Measurements from ENCODE around the gene ASS1. TPM values are rescaled to one million over a fixed set of nuclear protein-coding genes. Genes with fewer than 3 reads are reported as not detected.

The ASS1 gene
- total RNA-seq, 1 donor from 2014 or later: 65.5 TPM

- ATAC-seq (no peak), DNase-seq (no peak)
- intact Hi-C loops (cut with micrococcal nuclease): no loop called here
Measured at GRCh38 chr9:130512199-130512598, 67.4 kb downstream of the ASS1 start.

GRCh38 chr9:130513078-130513477 lies 68.3 kb downstream of the ASS1 start:
- DNase-seq (no peak), ATAC-seq (no peak)
- intact Hi-C loops (cut with micrococcal nuclease): no loop called here

GRCh38 chr9:130518233-130518632 lies 73.5 kb downstream of the ASS1 start:
- no peak for DNase-seq
- no peak for ATAC-seq
- intact Hi-C loops (cut with micrococcal nuclease): no loop called here

GRCh38 chr9:130518943-130519799 lies 74.4 kb downstream of the ASS1 start:
- DNase-seq: no peak
- intact Hi-C loops (cut with micrococcal nuclease): no loop called here
- ATAC-seq: no peak

GRCh38 chr9:130519927-130520326 lies 75.2 kb downstream of the ASS1 start:
- ATAC-seq (no peak), DNase-seq (no peak)
- intact Hi-C loops (cut with micrococcal nuclease): no loop called here

- intact Hi-C loops (cut with micrococcal nuclease): no loop called here
- ATAC-seq (no peak), DNase-seq (no peak)
Measured at GRCh38 chr9:130521715-130522114, 77.0 kb downstream of the ASS1 start.

- intact Hi-C loops (cut with micrococcal nuclease): no loop called here
- DNase-seq (no peak), ATAC-seq (no peak)
Measured at GRCh38 chr9:130522233-130522808, 77.6 kb downstream of the ASS1 start.

- intact Hi-C loops (cut with micrococcal nuclease): no loop called here
- ATAC-seq (no peak), DNase-seq (no peak)
Measured at GRCh38 chr9:130523921-130524320, 79.2 kb downstream of the ASS1 start.

GRCh38 chr9:130526193-130526853 lies 81.6 kb downstream of the ASS1 start:
- intact Hi-C loops (cut with micrococcal nuclease): no loop called here
- no peak for DNase-seq
- no peak for ATAC-seq

- intact Hi-C loops (cut with micrococcal nuclease): no loop called here
- DNase-seq (no peak), ATAC-seq (no peak)
Measured at GRCh38 chr9:130526854-130527650, 82.3 kb downstream of the ASS1 start.

GRCh38 chr9:130527651-130528310 lies 83.0 kb downstream of the ASS1 start:
- intact Hi-C loops (cut with micrococcal nuclease): no loop called here
- DNase-seq (no peak), ATAC-seq (no peak)

GRCh38 chr9:130528674-130529073 lies 83.9 kb downstream of the ASS1 start:
- no peak for DNase-seq
- no peak for ATAC-seq
- intact Hi-C loops (cut with micrococcal nuclease): no loop called here

GRCh38 chr9:130530938-130531337 lies 86.2 kb downstream of the ASS1 start:
- ATAC-seq: peak; percentile 84
- DNase-seq: peak; percentile 86
- intact Hi-C loops (cut with micrococcal nuclease): no loop called here

GRCh38 chr9:130531670-130532069 lies 86.9 kb downstream of the ASS1 start:
- DNase-seq (no peak), ATAC-seq (no peak)
- intact Hi-C loops (cut with micrococcal nuclease): no loop called here

GRCh38 chr9:130532426-130533080 lies 87.8 kb downstream of the ASS1 start:
- ATAC-seq (no peak), DNase-seq (no peak)
- intact Hi-C loops (cut with micrococcal nuclease): no loop called here

GRCh38 chr9:130535818-130536521 lies 91.2 kb downstream of the ASS1 start:
- ATAC-seq (peak; percentile 88), DNase-seq (peak; percentile 49)
- intact Hi-C loops (cut with micrococcal nuclease): no loop called here

- ATAC-seq (no peak), DNase-seq (no peak)
- intact Hi-C loops (cut with micrococcal nuclease): no loop called here
Measured at GRCh38 chr9:130536701-130537107, 91.9 kb downstream of the ASS1 start.

All from left ventricle myocardium superior (tissue), 1 donor.